Activated CD8-positive, alpha-beta memory T cell treated with anti-CD3 and anti-CD28 coated beads, Interleukin-2, amount 50 U/mL, for 1 hour (primary cell): Measurements from ENCODE around the gene HDDC3.

Source experiments
- DNase-seq: peaks from one replicate; pipeline ENCODE4 v3.0.0-alpha.2; 2020; ENCODE audit errors: extremely low read depth

The HDDC3 gene

GRCh38 chr15:90931828-90932659 is at the start of gene HDDC3:
Gene HDDC3, minus strand, starts transcription at chr15:90932549. Its CDS starts 9 bp downstream, at chr15:90932540.
- DNase-seq: peak; percentile 61

- no peak for DNase-seq
These were observed 49.8 kb upstream of the HDDC3 start for GRCh38 chr15:90982135-90982534.

GRCh38 chr15:90981681-90982080 is 49.3 kb upstream of the HDDC3 start:
- no peak for DNase-seq

GRCh38 chr15:90979582-90979981 is 47.2 kb upstream of the HDDC3 start:
- no peak for DNase-seq

- no peak for DNase-seq
These were observed 41.9 kb upstream of the HDDC3 start for GRCh38 chr15:90974216-90974615.

- no peak for DNase-seq
These were observed 39.8 kb upstream of the HDDC3 start for GRCh38 chr15:90972133-90972532.

- DNase-seq: no peak
These were observed 37.9 kb upstream of the HDDC3 start for GRCh38 chr15:90970274-90970673.

GRCh38 chr15:90968434-90968833 is 36.1 kb upstream of the HDDC3 start:
- DNase-seq: no peak

- no peak for DNase-seq
These were observed 34.9 kb upstream of the HDDC3 start for GRCh38 chr15:90967206-90967605.

- no peak for DNase-seq
These were observed 33.9 kb upstream of the HDDC3 start for GRCh38 chr15:90966262-90966661.

- no peak for DNase-seq
These were observed 29.7 kb upstream of the HDDC3 start for GRCh38 chr15:90962021-90962420.

GRCh38 chr15:90960298-90961091 is 28.1 kb upstream of the HDDC3 start:
- DNase-seq: no peak

GRCh38 chr15:90959894-90960293 is 27.5 kb upstream of the HDDC3 start:
- DNase-seq: no peak

- no peak for DNase-seq
These were observed 26.8 kb upstream of the HDDC3 start for GRCh38 chr15:90959028-90959595.

- DNase-seq: no peak
These were observed 25.4 kb upstream of the HDDC3 start for GRCh38 chr15:90957791-90958190.

- no peak for DNase-seq
These were observed 24.9 kb upstream of the HDDC3 start for GRCh38 chr15:90957031-90957790.

- no peak for DNase-seq
These were observed 24.1 kb upstream of the HDDC3 start for GRCh38 chr15:90956274-90957030.

GRCh38 chr15:90955624-90956273 is 23.4 kb upstream of the HDDC3 start:
- no peak for DNase-seq

- DNase-seq: peak; percentile 48
These were observed 22.6 kb upstream of the HDDC3 start, which contains the start of gene RCCD1 for GRCh38 chr15:90954712-90955623. Gene RCCD1, plus strand, starts transcription at chr15:90954884. Its CDS starts 1,851 bp downstream, at chr15:90956735.
